HepG2 (cell line): ENCODE measurements around the gene MYPN. TPM values are rescaled to one million over a fixed set of nuclear protein-coding genes. Genes with fewer than 3 reads are reported as not detected.
"Not testable (repeated sequence)": the region's sequence is repeated elsewhere in the genome, so short reads cannot be mapped to it uniquely, and the experiment has no call there.

ENCODE experiments used
- ATAC-seq: fragments of 200-7000 bp; cut with Tn5 transposase; 3 replicates; pipeline ENCODE4 v1.9.1; 2020; ENCODE audit warnings: mild to moderate bottlenecking, moderate library complexity
- BruUV-seq: library from RNA; stranded (reverse); fragments of 400-500 nt; replicated peaks from 2 replicates; lab custom pipeline; 2021; lab: Mats Ljungman, UMichigan
- CTCF ChIA-PET: fragments of 300-600 bp; formaldehyde crosslinking; extraction: SDS; loops from one replicate; lab custom pipeline; 2021; ENCODE audit warnings: low total read pairs, inconsistent platforms, low intra/inter-chr PET ratio; lab: Yijun Ruan, JAX
- POLR2A ChIA-PET: fragments of 350-600 bp; sonication (Branson Sonifier 250); formaldehyde crosslinking; loops from one replicate; lab custom pipeline; 2020; ENCODE audit warnings: antibody characterized with exemption, inconsistent platforms; lab: Yijun Ruan, JAX
- DNase-seq: peaks from one replicate; pipeline ENCODE4 v3.0.0-alpha.2; 2015; ENCODE audit warnings: low spot score
- FAIRE-seq: peaks from 3 replicates; lab custom pipeline; 2011; peaks lifted over from hg19 to GRCh38; lab: Jason Lieb, UNC
- H2AFZ ChIP-seq: one replicate; pipeline ENCODE4 v1.6.1; 2011; ENCODE audit warnings: low read length, inconsistent platforms
- H3K27ac ChIP-seq: fragments of 300-600 bp; 3 replicates; pipeline ENCODE4 v1.8.0; 2011; ENCODE audit warnings: mixed run types, mild to moderate bottlenecking, mixed read lengths, low read length, inconsistent platforms; ENCODE audit not compliant: insufficient read depth; ENCODE audit errors: extremely low read length
- H3K27me3 ChIP-seq, 2 experiments: fragments of 200-600 bp in 1 of 2; 2 replicates in 1 of 2; 3 replicates in 1 of 2; pipeline versions ENCODE4 v1.6.0 to v1.8.0; 2011; ENCODE audit warnings: low read length in 2 of 2, mild to moderate bottlenecking in 2 of 2, moderate library complexity in 2 of 2, inconsistent platforms in 1 of 2; ENCODE audit not compliant: insufficient read depth in 2 of 2, control insufficient read depth in 1 of 2
- H3K36me3 ChIP-seq, 2 experiments: fragments of 200-600 bp in 1 of 2; replicated peaks in 1 of 2; 2 replicates in 1 of 2; 3 replicates in 1 of 2; pipeline versions ENCODE4 v1.5.1 to v1.8.0; 2011; ENCODE audit warnings: low read length in 2 of 2, inconsistent platforms in 1 of 2; ENCODE audit not compliant: insufficient read depth in 2 of 2, control insufficient read depth in 1 of 2
- H3K4me1 ChIP-seq: 2 replicates; pipeline ENCODE4 v1.5.1; 2012; ENCODE audit warnings: low read length, inconsistent platforms; ENCODE audit not compliant: insufficient read depth
- H3K4me2 ChIP-seq: 2 replicates; pipeline ENCODE4 v1.6.0; 2011; ENCODE audit warnings: low read depth, low read length, inconsistent platforms
- H3K4me3 ChIP-seq, 3 experiments: fragments of 200-600 bp in 1 of 3; sonication (generic), shearing (Covaris generic) in 1 of 3; replicated peaks in 1 of 3; 2 replicates each; pipeline ENCODE4 v1.5.1; 2011 to 2016; ENCODE audit warnings: low read length in 3 of 3, inconsistent platforms in 2 of 3, low read depth in 2 of 3, mild to moderate bottlenecking in 2 of 3, control low read depth in 1 of 3, mixed read lengths in 1 of 3; ENCODE audit not compliant: insufficient read depth in 1 of 3
- H3K79me2 ChIP-seq: one replicate; pipeline ENCODE4 v1.6.1; 2011; ENCODE audit warnings: low read length, inconsistent platforms; ENCODE audit not compliant: insufficient read depth
- H3K9ac ChIP-seq: 2 replicates; pipeline ENCODE4 v1.6.0; 2011; ENCODE audit warnings: mild to moderate bottlenecking, low read depth, low read length, inconsistent platforms; ENCODE audit not compliant: insufficient read depth
- H3K9me3 ChIP-seq: 2 replicates; pipeline ENCODE4 v1.5.1; 2012; ENCODE audit warnings: mild to moderate bottlenecking, low read length
- H4K20me1 ChIP-seq: 2 replicates; pipeline ENCODE4 v1.6.0; 2011; ENCODE audit warnings: inconsistent platforms, mild to moderate bottlenecking, low read length, moderate library complexity; ENCODE audit not compliant: insufficient read depth
- E2F5 ChIP-seq: sonication (generic); formaldehyde crosslinking; conservative IDR thresholded peaks from 2 replicates; pipeline ENCODE4 v1.4.0; 2020; ENCODE audit warnings: missing genetic modification reagents
- SOX6 ChIP-seq, 2 experiments: fragments of 450-650 bp in 1 of 2; sonication (generic) in 1 of 2; formaldehyde crosslinking in 1 of 2; IDR thresholded peaks; 2 replicates each; pipeline versions ENCODE4 v1.4.0 to v1.6.1; 2017 to 2020; ENCODE audit warnings: antibody characterized with exemption in 1 of 2, mild to moderate bottlenecking in 1 of 2, missing genetic modification reagents in 1 of 2
- ZNF512B ChIP-seq: sonication (generic); formaldehyde crosslinking; IDR thresholded peaks from 2 replicates; pipeline ENCODE4 v1.5.1; 2020; ENCODE audit warnings: missing genetic modification reagents, mild to moderate bottlenecking, borderline replicate concordance
- ZNF782 ChIP-seq: sonication (generic); formaldehyde crosslinking; IDR thresholded peaks from 2 replicates; pipeline ENCODE4 v1.4.0; 2020; ENCODE audit warnings: missing genetic modification reagents, mild to moderate bottlenecking, borderline replicate concordance
- WGBS: methylation state at CpG from one replicate; pipeline ENCODE4 v1.1.6; 2017; ENCODE audit warnings: low lambda C conversion rate; 5-methylcytosine and 5-hydroxymethylcytosine counted together
- in situ Hi-C: cut with HindIII; loops from 2 replicates; pipeline ENCODE4 v1.10.0; 2017; ENCODE audit warnings: low pct_unique_long_range_greater_than_20kb; ENCODE audit not compliant: extremely low pct_ligation_motif_present
- intact Hi-C: fragments of 100-400 bp; cut with micrococcal nuclease; formaldehyde crosslinking; loops from one replicate; pipeline ENCODE4 v1.10.0; 2022; ENCODE audit not compliant: unreplicated experiment
- polyA plus RNA-seq, 8 experiments: library from polyadenylated mRNA; depleted of rRNA in 3 of 8; stranded (reverse) in 7 of 8; unstranded in 1 of 8; fragments of >200 nt; fragmentation: Illumina TruSeq in 4 of 8; extraction: Trizol in 4 of 8; gene quantifications; 2 replicates each; pipeline versions ENCODE4 v1.2.1 to v1.2.3, GENCODE V29; 2011 to 2016; ENCODE audit warnings: low read depth in 4 of 8, missing spikeins in 1 of 8, mixed read lengths in 1 of 8; ENCODE audit not compliant: insufficient read depth in 1 of 8
- total RNA-seq, 5 experiments: library from RNA; depleted of rRNA; stranded (reverse); fragments of >200 nt; fragmentation: Illumina TruSeq; extraction: Trizol; gene quantifications; 2 replicates each; pipeline ENCODE4 v1.2.3, GENCODE V29; 2016; ENCODE audit warnings: low read depth in 1 of 5

MYPN gene
- total and polyA plus RNA-seq, 2 of the 13 experiments (the other 11 are each of a cell fraction or from before 2014, with no cell fraction given) = not detected

- H3K36me3 ChIP-seq, ATAC-seq, H3K27ac ChIP-seq, intact Hi-C loops, CTCF ChIA-PET, in situ Hi-C loops, H4K20me1 ChIP-seq, H3K9ac ChIP-seq, DNase-seq, H3K27me3 ChIP-seq, FAIRE-seq, H3K4me1 ChIP-seq, H3K9me3 ChIP-seq, BruUV-seq, H3K4me3 ChIP-seq, H3K79me2 ChIP-seq, H2AFZ ChIP-seq, POLR2A ChIA-PET, H3K4me2 ChIP-seq: not testable (repeated sequence)
- WGBS = 88% methylated on average over 7 of the region's 7 CpGs
These were observed 137.1 kb downstream of the MYPN start for GRCh38 chr10:68246397-68246796.

GRCh38 chr10:68247931-68248330 is 138.6 kb downstream of the MYPN start:
- no peak for ATAC-seq
- TF ChIP-seq ZNF782 (CRISPR knock-in tag) = no peak
- TF ChIP-seq SOX6 (IDR thresholded peaks at IDR 0.05) = no peak
- no peak for TF ChIP-seq SOX6 (CRISPR knock-in tag; IDR thresholded peaks at IDR 0.05)
- no peak for TF ChIP-seq E2F5 (CRISPR knock-in tag)
- no peak for TF ChIP-seq ZNF512B (CRISPR knock-in tag)
- no peak for FAIRE-seq
- Histone ChIP-seq H3K4me2 (no peak overlapping the region), H3K79me2 (no peaks in the 10 kb centered on the region), H3K27me3 (no peaks in the 10 kb centered on the region), H2AFZ (no peak overlapping the region), H3K9me3 (no peaks in the 10 kb centered on the region), H3K4me1 (no peaks in the 10 kb centered on the region), H4K20me1 (no peaks in the 10 kb centered on the region), H3K27ac (no peak overlapping the region), H3K36me3 (no peaks in the 10 kb centered on the region), H3K9ac (no peak overlapping the region), H3K4me3 (no peak overlapping the region)
- DNase-seq = no peak
- CTCF ChIA-PET = no interaction called here
- in situ Hi-C loops (no loop called here), intact Hi-C loops (no loop called here)
- POLR2A ChIA-PET = no interaction called here
- BruUV-seq = no TSS peak
- WGBS = 26% methylated on average over 6 of the region's 6 CpGs
